Measurements from ENCODE around the gene PNPLA8. TPM values are rescaled to one million over a fixed set of nuclear protein-coding genes. Genes with fewer than 3 reads are reported as not detected.
"Not testable (repeated sequence)": the region's sequence is repeated elsewhere in the genome, so short reads cannot be mapped to it uniquely, and the experiment has no call there.

Gene PNPLA8
- total RNA-seq, 2 experiments from 2014 or later, result 12.0 to 13.8 TPM

GRCh38 chr7:108548141-108548896 is 22.4 kb upstream of the PNPLA8 start:
- H3K27me3 Mint-ChIP-seq; H3K27ac Mint-ChIP-seq; ATAC-seq; H3K9me3 Mint-ChIP-seq (ENCODE audit: low read depth); H3K36me3 Mint-ChIP-seq; H3K4me1 Mint-ChIP-seq; DNase-seq; H3K4me3 Mint-ChIP-seq: not testable (repeated sequence)
- CTCF ChIA-PET, result interaction anchor here (1.5 kb wide), 1 partner anchor 52 kb away, joined by 5 read pairs; no protein-coding TSS in a partner anchor

GRCh38 chr7:108541478-108541877 is 15.5 kb upstream of the PNPLA8 start:
- H3K27ac Mint-ChIP-seq, result no peak overlapping the region
- H3K36me3 Mint-ChIP-seq, result no peaks in the 10 kb centered on the region
- no peaks in the 10 kb centered on the region for H3K9me3 Mint-ChIP-seq (ENCODE audit: low read depth)
- no peak for ATAC-seq
- no peak overlapping the region for H3K4me3 Mint-ChIP-seq
- H3K4me1 Mint-ChIP-seq, result no peaks in the 10 kb centered on the region
- DNase-seq, result no peak
- CTCF ChIA-PET, result no interaction called here
- peaks cover 5% of the 10 kb centered on the region for H3K27me3 Mint-ChIP-seq

- H3K4me1 Mint-ChIP-seq, result not testable (repeated sequence)
Observed at GRCh38 chr7:108538685-108539084, 12.8 kb upstream of the PNPLA8 start.

GRCh38 chr7:108538236-108538635 is 12.3 kb upstream of the PNPLA8 start:
- H3K27ac Mint-ChIP-seq; DNase-seq; ATAC-seq; H3K9me3 Mint-ChIP-seq (ENCODE audit: low read depth); H3K4me3 Mint-ChIP-seq; H3K36me3 Mint-ChIP-seq; CTCF ChIA-PET; H3K4me1 Mint-ChIP-seq: not testable (repeated sequence)
- peaks cover 12% of the 10 kb centered on the region for H3K27me3 Mint-ChIP-seq

More at GRCh38 chr7:108538685-108539084, 12.8 kb upstream of the PNPLA8 start:
- CTCF ChIA-PET; H3K9me3 Mint-ChIP-seq (ENCODE audit: low read depth); H3K4me3 Mint-ChIP-seq; H3K27ac Mint-ChIP-seq; ATAC-seq; H3K36me3 Mint-ChIP-seq; DNase-seq: not testable (repeated sequence)
- H3K27me3 Mint-ChIP-seq, result peaks cover 12% of the 10 kb centered on the region

- no peak overlapping the region for H3K4me3 Mint-ChIP-seq
- DNase-seq (no peak), ATAC-seq (no peak)
- peaks cover 16% of the 10 kb centered on the region for H3K27me3 Mint-ChIP-seq
- no peak overlapping the region for H3K27ac Mint-ChIP-seq
- H3K9me3 Mint-ChIP-seq (ENCODE audit: low read depth), result no peaks in the 10 kb centered on the region
- H3K36me3 Mint-ChIP-seq, result no peaks in the 10 kb centered on the region
- H3K4me1 Mint-ChIP-seq, result no peaks in the 10 kb centered on the region
- CTCF ChIA-PET, result no interaction called here
Observed at GRCh38 chr7:108537229-108537628, 11.3 kb upstream of the PNPLA8 start.

- DNase-seq, result no peak
- Mint-ChIP-seq H3K9me3 (ENCODE audit: low read depth) (no peaks in the 10 kb centered on the region), H3K4me1 (no peaks in the 10 kb centered on the region), H3K4me3 (no peak overlapping the region), H3K27ac (no peak overlapping the region), H3K36me3 (no peaks in the 10 kb centered on the region), H3K27me3 (peaks cover 19% of the 10 kb centered on the region)
- no peak for ATAC-seq
- CTCF ChIA-PET, result no interaction called here
Observed at GRCh38 chr7:108535744-108536143, 9.8 kb upstream of the PNPLA8 start.

- peaks cover 19% of the 10 kb centered on the region for H3K27me3 Mint-ChIP-seq
- DNase-seq (no peak), ATAC-seq (no peak)
- no peaks in the 10 kb centered on the region for H3K36me3 Mint-ChIP-seq
- CTCF ChIA-PET, result interaction anchor here (0.8 kb wide), 1 partner anchor 12 kb away, joined by 3 read pairs; no protein-coding TSS in a partner anchor
- no peaks in the 10 kb centered on the region for H3K9me3 Mint-ChIP-seq (ENCODE audit: low read depth)
- no peak overlapping the region for H3K4me3 Mint-ChIP-seq
- no peaks in the 10 kb centered on the region for H3K4me1 Mint-ChIP-seq
- no peak overlapping the region for H3K27ac Mint-ChIP-seq
Observed at GRCh38 chr7:108535257-108535656, 9.3 kb upstream of the PNPLA8 start.

GRCh38 chr7:108533712-108534111 is 7.8 kb upstream of the PNPLA8 start:
- Mint-ChIP-seq H3K4me3 (no peak overlapping the region), H3K36me3 (no peaks in the 10 kb centered on the region), H3K9me3 (ENCODE audit: low read depth) (no peaks in the 10 kb centered on the region), H3K4me1 (no peaks in the 10 kb centered on the region), H3K27me3 (peaks cover 19% of the 10 kb centered on the region), H3K27ac (no peak overlapping the region)
- ATAC-seq (no peak), DNase-seq (no peak)
- CTCF ChIA-PET, result no interaction called here

- ATAC-seq (no peak), DNase-seq (no peak)
- H3K9me3 Mint-ChIP-seq (ENCODE audit: low read depth), result no peaks in the 10 kb centered on the region
- H3K27me3 Mint-ChIP-seq, result peaks cover 7% of the 10 kb centered on the region
- CTCF ChIA-PET, result interaction anchor here (1.6 kb wide), 1 partner anchor 40 kb away, joined by 3 read pairs; the partner anchor contains the start of gene THAP5
- H3K36me3 Mint-ChIP-seq, result no peaks in the 10 kb centered on the region
- peaks cover 18% of the 10 kb centered on the region for H3K4me1 Mint-ChIP-seq
- no peak overlapping the region for H3K4me3 Mint-ChIP-seq
- no peak overlapping the region for H3K27ac Mint-ChIP-seq
Observed at GRCh38 chr7:108529341-108529740, 3.4 kb upstream of the PNPLA8 start.

- Mint-ChIP-seq H3K27ac (no peak overlapping the region), H3K36me3 (no peaks in the 10 kb centered on the region), H3K4me3 (no peak overlapping the region), H3K9me3 (ENCODE audit: low read depth) (no peaks in the 10 kb centered on the region), H3K27me3 (peaks cover 7% of the 10 kb centered on the region), H3K4me1 (peaks cover 29% of the 10 kb centered on the region)
- CTCF ChIA-PET, result interaction anchor here (1.6 kb wide), 1 partner anchor 41 kb away, joined by 3 read pairs; the partner anchor contains the start of gene THAP5
- DNase-seq, result no peak
- ATAC-seq, result no peak
Observed at GRCh38 chr7:108528183-108528712, 2.3 kb upstream of the PNPLA8 start.

- Mint-ChIP-seq H3K27me3 (no peaks in the 10 kb centered on the region), H3K9me3 (ENCODE audit: low read depth) (no peaks in the 10 kb centered on the region), H3K4me3 (peak overlapping the region; percentile 90), H3K36me3 (no peaks in the 10 kb centered on the region), H3K27ac (peak overlapping the region; percentile 98), H3K4me1 (peaks cover 40% of the 10 kb centered on the region)
- DNase-seq (no peak), ATAC-seq (no peak)
- CTCF ChIA-PET, result interaction anchor here (1.9 to 2.0 kb wide), 2 partner anchors 9 to 30 kb away, joined by 5 to 6 read pairs; no protein-coding TSS in a partner anchor
Observed at GRCh38 chr7:108526768-108527017, 758 bp upstream of the PNPLA8 start.

- Mint-ChIP-seq H3K27me3 (no peaks in the 10 kb centered on the region), H3K4me3 (peak overlapping the region; percentile 90), H3K27ac (peak overlapping the region; percentile 98), H3K9me3 (ENCODE audit: low read depth) (no peaks in the 10 kb centered on the region), H3K36me3 (peaks cover 4% of the 10 kb centered on the region), H3K4me1 (peaks cover 47% of the 10 kb centered on the region)
- ATAC-seq, result peak; percentile 63
- CTCF ChIA-PET, result interaction anchor here (0.9 to 2.0 kb wide), 3 partner anchors 8 to 46 kb away, joined by 3 to 6 read pairs (median 5); no protein-coding TSS in a partner anchor
- no peak for DNase-seq
Observed at GRCh38 chr7:108525327-108525984, 479 bp downstream of the PNPLA8 start.

GRCh38 chr7:108522780-108523179 is 3.2 kb downstream of the PNPLA8 start:
- ATAC-seq (no peak), DNase-seq (no peak)
- Mint-ChIP-seq H3K4me3 (no peak overlapping the region), H3K27me3 (no peaks in the 10 kb centered on the region), H3K4me1 (peaks cover 46% of the 10 kb centered on the region), H3K36me3 (peaks cover 22% of the 10 kb centered on the region), H3K9me3 (ENCODE audit: low read depth) (no peaks in the 10 kb centered on the region), H3K27ac (peak overlapping the region; percentile 6)
- CTCF ChIA-PET, result interaction anchor here (1.4 kb wide), 1 partner anchor 648 kb away, joined by 3 read pairs; no protein-coding TSS in a partner anchor

All from activated CD8-positive, alpha-beta memory T cell treated with anti-CD3 and anti-CD28 coated beads, Interleukin-2, amount 10 ng/mL, durations not matched to agents 7 days and 5 days (primary cell).